Measurements from ENCODE around the gene KRT12. TPM values are rescaled to one million over a fixed set of nuclear protein-coding genes. Genes with fewer than 3 reads are reported as not detected.

The KRT12 gene
- total and polyA plus RNA-seq, 4 donors: not detected

- TF ChIP-seq RXRA (IDR thresholded peaks at IDR 0.05) (no peak), ATF3 (IDR thresholded peaks at IDR 0.05) (no peak), REST (IDR thresholded peaks at IDR 0.05) (no peak), JUND (IDR thresholded peaks at IDR 0.05) (no peak), NR2F2 (IDR thresholded peaks at IDR 0.05) (no peak), HNF4A (conservative IDR thresholded peaks at IDR 0.05) (no peak), YY1 (IDR thresholded peaks at IDR 0.05) (no peak), RAD21 (IDR thresholded peaks at IDR 0.05) (no peak), MAX (IDR thresholded peaks at IDR 0.05) (no peak), FOXA2 (IDR thresholded peaks at IDR 0.05) (no peak), SP1 (IDR thresholded peaks at IDR 0.05) (no peak), ZBTB33 (IDR thresholded peaks at IDR 0.05) (no peak), EGR1 (IDR thresholded peaks at IDR 0.05; ENCODE audit: low read depth in 2 of 2) (no peak)
- peaks cover 0 to 10% (median 4%) of the 10 kb centered on the region in 4 donors for H3K27me3 ChIP-seq (ENCODE audit: control insufficient read depth in 4 of 4, insufficient read depth in 4 of 4, low read length in 3 of 4)
- 85% methylated on average over 3 of the region's 3 CpGs for WGBS
Observed at GRCh38 chr17:40812639-40813038, 54.4 kb downstream of the KRT12 start.

More at GRCh38 chr17:40812639-40813038, 54.4 kb downstream of the KRT12 start:
- DNase-seq (ENCODE audit: low spot score): no peak
- H3K9me3 ChIP-seq (ENCODE audit: control insufficient read depth in 4 of 4, low read length in 3 of 4): no peaks in the 10 kb centered on the region
- peaks cover 0 to 3% (median 1%) of the 10 kb centered on the region in 4 donors for H3K36me3 ChIP-seq (ENCODE audit: control insufficient read depth in 4 of 4, insufficient read depth in 3 of 4, low read depth in 1 of 4, low read length in 3 of 4)
- H3K27ac ChIP-seq (ENCODE audit: low read depth in 1 of 2, low read length in 2 of 2): no peak overlapping the region
- no peak overlapping the region for H3K4me3 ChIP-seq (ENCODE audit: low read depth in 1 of 3, low read length in 3 of 3)
- no peak overlapping the region for H3K9ac ChIP-seq (ENCODE audit: low read depth in 1 of 2, low read length in 2 of 2)
- H3K4me1 ChIP-seq (ENCODE audit: control insufficient read depth in 4 of 4, insufficient read depth in 4 of 4, low read length in 3 of 4): no peaks in the 10 kb centered on the region

Other genes with a start within 250 kb of the KRT12 start
- gene SMARCE1, start 219.4 kb downstream of the KRT12 start, total RNA-seq: 10 to 100 TPM; 33.8 to 38.9 TPM
- gene SMARCE1, start 219.4 kb downstream of the KRT12 start, polyA plus RNA-seq: 10 to 100 TPM; 25.0 to 40.8 TPM
- 1 to 10 TPM; 2.7 to 5.6 TPM for gene KRT222, start 202.0 kb downstream of the KRT12 start, total RNA-seq
- gene KRT222, start 202.0 kb downstream of the KRT12 start, polyA plus RNA-seq: 1 to 10 TPM; 1.9 to 3.1 TPM
- gene KRT24, start 163.5 kb downstream of the KRT12 start, total RNA-seq: not detected
- not detected for gene KRT24, start 163.5 kb downstream of the KRT12 start, polyA plus RNA-seq
- not detected for gene KRT25, start 111.9 kb downstream of the KRT12 start, total RNA-seq
- not detected for gene KRT25, start 111.9 kb downstream of the KRT12 start, polyA plus RNA-seq
- not detected for gene KRT26, start 95.0 kb downstream of the KRT12 start, total RNA-seq
- not detected for gene KRT26, start 95.0 kb downstream of the KRT12 start, polyA plus RNA-seq
- gene KRT27, start 84.7 kb downstream of the KRT12 start, total RNA-seq: not detected
- gene KRT27, start 84.7 kb downstream of the KRT12 start, polyA plus RNA-seq: not detected
- not detected for gene KRT28, start 67.3 kb downstream of the KRT12 start, total RNA-seq
- gene KRT28, start 67.3 kb downstream of the KRT12 start, polyA plus RNA-seq: not detected
- gene KRT10, start 44.6 kb downstream of the KRT12 start, total RNA-seq: 1 to 10 TPM; 1.6 to 3.4 TPM
- 10 to 100 TPM; 10.8 to 52.5 TPM for gene KRT10, start 44.6 kb downstream of the KRT12 start, polyA plus RNA-seq
- gene KRT20, start 18.0 kb upstream of the KRT12 start, total RNA-seq: not detected
- not detected for gene KRT20, start 18.0 kb upstream of the KRT12 start, polyA plus RNA-seq
- gene KRT23, start 70.4 kb upstream of the KRT12 start, total RNA-seq: 1 to 10 TPM in 1 of 2 donors, under 1 TPM in 1; 0.09 to 1.3 TPM
- gene KRT23, start 70.4 kb upstream of the KRT12 start, polyA plus RNA-seq: under 1 TPM in 1 of 2 donors, not detected in 1; 0.24 TPM
- gene KRT39, start 99.7 kb upstream of the KRT12 start, total RNA-seq: not detected
- gene KRT39, start 99.7 kb upstream of the KRT12 start, polyA plus RNA-seq: not detected
- gene KRT40, start 117.1 kb upstream of the KRT12 start, total RNA-seq: not detected
- not detected for gene KRT40, start 117.1 kb upstream of the KRT12 start, polyA plus RNA-seq
- gene KRTAP3-3, start 126.9 kb upstream of the KRT12 start, total RNA-seq: not detected
- gene KRTAP3-3, start 126.9 kb upstream of the KRT12 start, polyA plus RNA-seq: not detected
- gene KRTAP3-2, start 132.7 kb upstream of the KRT12 start, total RNA-seq: not detected
- gene KRTAP3-2, start 132.7 kb upstream of the KRT12 start, polyA plus RNA-seq: not detected
- gene KRTAP3-1, start 141.9 kb upstream of the KRT12 start, total RNA-seq: not detected
- gene KRTAP3-1, start 141.9 kb upstream of the KRT12 start, polyA plus RNA-seq: not detected
- gene KRTAP1-5, start 160.0 kb upstream of the KRT12 start, total RNA-seq: not detected
- not detected for gene KRTAP1-5, start 160.0 kb upstream of the KRT12 start, polyA plus RNA-seq
- not detected for gene KRTAP1-4, start 163.0 kb upstream of the KRT12 start, total RNA-seq
- gene KRTAP1-4, start 163.0 kb upstream of the KRT12 start, polyA plus RNA-seq: not detected
- not detected for gene KRTAP1-3, start 167.7 kb upstream of the KRT12 start, total RNA-seq
- not detected for gene KRTAP1-3, start 167.7 kb upstream of the KRT12 start, polyA plus RNA-seq
- gene KRTAP1-1, start 174.2 kb upstream of the KRT12 start, total RNA-seq: not detected
- not detected for gene KRTAP1-1, start 174.2 kb upstream of the KRT12 start, polyA plus RNA-seq
- gene KRTAP2-1, start 180.1 kb upstream of the KRT12 start, total RNA-seq: not detected
- not detected for gene KRTAP2-1, start 180.1 kb upstream of the KRT12 start, polyA plus RNA-seq
- gene KRTAP2-2, start 188.0 kb upstream of the KRT12 start, total RNA-seq: not detected
- not detected for gene KRTAP2-2, start 188.0 kb upstream of the KRT12 start, polyA plus RNA-seq
- gene KRTAP2-3, start 192.9 kb upstream of the KRT12 start, total RNA-seq: not detected
- gene KRTAP2-3, start 192.9 kb upstream of the KRT12 start, polyA plus RNA-seq: not detected
- gene KRTAP2-4, start 198.7 kb upstream of the KRT12 start, total RNA-seq: not detected
- gene KRTAP2-4, start 198.7 kb upstream of the KRT12 start, polyA plus RNA-seq: not detected
- not detected for gene KRTAP4-7, start 216.9 kb upstream of the KRT12 start, total RNA-seq
- not detected for gene KRTAP4-7, start 216.9 kb upstream of the KRT12 start, polyA plus RNA-seq
- gene KRTAP4-8, start 230.9 kb upstream of the KRT12 start, total RNA-seq: not detected
- not detected for gene KRTAP4-8, start 230.9 kb upstream of the KRT12 start, polyA plus RNA-seq
- not detected for gene KRTAP4-16, start 235.0 kb upstream of the KRT12 start, total RNA-seq
- not detected for gene KRTAP4-16, start 235.0 kb upstream of the KRT12 start, polyA plus RNA-seq
- not detected for gene KRTAP4-9, start 238.2 kb upstream of the KRT12 start, total RNA-seq
- not detected for gene KRTAP4-9, start 238.2 kb upstream of the KRT12 start, polyA plus RNA-seq

Measured in liver (tissue), 9 donors.